Uterus (tissue), 2 donors: ENCODE measurements around the gene CRMP1.

ENCODE experiments used
- CTCF ChIP-seq, 4 experiments: fragments of 200-600 bp in 2 of 4; fragments of 450-650 bp in 2 of 4; sonication (generic) in 2 of 4; IDR thresholded peaks; one replicate each; pipeline ENCODE4 v1.5.1; 2016 to 2019; ENCODE audit warnings: antibody characterized with exemption in 4 of 4, mild to moderate bottlenecking in 2 of 4, moderate library complexity in 1 of 4
- POLR2A ChIP-seq, 2 donors: fragments of 450-650 bp; IDR thresholded peaks; one replicate each; pipeline ENCODE4 v1.6.1; 2016; ENCODE audit warnings: antibody characterized with exemption in 2 of 2, mild to moderate bottlenecking in 1 of 2, moderate library complexity in 1 of 2

- TF ChIP-seq CTCF (IDR thresholded peaks at IDR 0.05), result no peak
- TF ChIP-seq POLR2A (IDR thresholded peaks at IDR 0.05), result no peak
These were observed 91.2 kb downstream of the CRMP1 start for GRCh38 chr4:5801696-5802095.
